ENCODE data around the gene BAZ1B. TPM values are rescaled to one million over a fixed set of nuclear protein-coding genes. Genes with fewer than 3 reads are reported as not detected.

BAZ1B gene
- total RNA-seq, 4 donors from 2014 or later: 18.8 to 40.4 (median 27.4) TPM

DNA sequence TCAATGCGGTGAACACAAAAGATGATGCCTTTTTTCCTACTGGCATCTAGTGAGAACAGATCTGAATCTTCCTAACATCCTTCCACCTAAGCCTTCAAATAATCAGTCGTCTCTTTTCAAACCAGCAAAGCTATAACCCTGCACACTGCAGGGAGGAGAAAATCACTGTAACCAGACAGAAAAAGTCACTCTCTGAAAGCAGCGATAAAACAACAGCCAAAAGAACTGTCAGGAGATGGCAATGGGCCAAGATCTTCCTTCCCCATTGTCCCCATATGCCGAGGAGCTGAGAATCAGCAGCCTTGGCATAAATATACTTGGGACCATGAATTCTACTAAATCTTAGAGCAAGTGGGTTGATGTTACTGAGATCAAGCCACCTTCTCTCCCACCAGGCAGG lies 75.4 kb downstream of the BAZ1B start:
- peaks cover 40 to 99% (median 67%) of the 10 kb centered on the region in 3 donors for H3K36me3 ChIP-seq
- intact Hi-C loops (cut with DNase I): no loop called here
- WGBS, 2 donors: 47 to 57% methylated on average over 4 of the region's 4 CpGs
- H3K4me3 ChIP-seq: no peak overlapping the region
- peaks cover 0 to 4% (median 0%) of the 10 kb centered on the region in 3 donors for H3K4me1 ChIP-seq
- TF ChIP-seq, protein P1, sequence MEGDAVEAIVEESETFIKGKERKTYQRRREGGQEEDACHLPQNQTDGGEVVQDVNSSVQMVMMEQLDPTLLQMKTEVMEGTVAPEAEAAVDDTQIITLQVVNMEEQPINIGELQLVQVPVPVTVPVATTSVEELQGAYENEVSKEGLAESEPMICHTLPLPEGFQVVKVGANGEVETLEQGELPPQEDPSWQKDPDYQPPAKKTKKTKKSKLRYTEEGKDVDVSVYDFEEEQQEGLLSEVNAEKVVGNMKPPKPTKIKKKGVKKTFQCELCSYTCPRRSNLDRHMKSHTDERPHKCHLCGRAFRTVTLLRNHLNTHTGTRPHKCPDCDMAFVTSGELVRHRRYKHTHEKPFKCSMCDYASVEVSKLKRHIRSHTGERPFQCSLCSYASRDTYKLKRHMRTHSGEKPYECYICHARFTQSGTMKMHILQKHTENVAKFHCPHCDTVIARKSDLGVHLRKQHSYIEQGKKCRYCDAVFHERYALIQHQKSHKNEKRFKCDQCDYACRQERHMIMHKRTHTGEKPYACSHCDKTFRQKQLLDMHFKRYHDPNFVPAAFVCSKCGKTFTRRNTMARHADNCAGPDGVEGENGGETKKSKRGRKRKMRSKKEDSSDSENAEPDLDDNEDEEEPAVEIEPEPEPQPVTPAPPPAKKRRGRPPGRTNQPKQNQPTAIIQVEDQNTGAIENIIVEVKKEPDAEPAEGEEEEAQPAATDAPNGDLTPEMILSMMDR (IDR thresholded peaks at IDR 0.05): no peak
- no peak for TF ChIP-seq POLR2A (IDR thresholded peaks at IDR 0.05)
- DNase-seq: no peak
- H3K27me3 ChIP-seq: no peaks in the 10 kb centered on the region
- no peaks in the 10 kb centered on the region for H3K9me3 ChIP-seq
- H3K27ac ChIP-seq: no peak overlapping the region

DNA sequence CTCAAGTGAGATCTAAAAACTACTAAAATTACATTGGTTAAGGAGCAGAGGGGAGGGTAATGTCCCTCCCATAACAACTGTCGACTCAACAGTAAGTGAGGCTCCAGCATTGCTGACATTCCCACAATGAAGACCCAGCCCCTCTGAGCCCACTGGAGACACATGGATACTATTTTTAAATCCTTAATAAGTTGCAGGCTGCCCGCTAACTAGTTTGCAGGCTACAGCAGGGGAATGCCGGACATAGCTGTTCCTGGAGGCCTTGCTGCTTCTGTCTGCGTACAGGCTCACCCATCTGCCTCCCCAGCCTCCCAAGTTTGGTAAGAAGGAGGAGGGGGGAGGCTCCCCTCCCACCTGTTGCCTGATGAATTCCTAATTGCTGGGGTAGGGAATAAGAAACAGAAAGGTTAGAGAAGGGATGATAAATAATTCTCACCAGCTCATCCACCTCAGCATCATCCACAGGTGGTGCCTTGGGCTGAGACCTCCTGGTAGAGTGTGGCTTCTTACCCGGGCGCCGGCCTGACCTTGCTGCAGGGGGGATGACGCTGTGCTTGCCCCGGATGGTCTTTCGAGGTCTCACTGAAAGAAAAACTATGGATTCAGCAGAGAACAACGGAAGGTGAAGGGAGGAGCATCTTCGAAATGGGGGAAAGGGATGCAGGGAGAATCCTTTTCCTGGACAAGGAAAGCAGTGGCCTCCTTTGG lies 78.4 kb downstream of the BAZ1B start:
- Histone ChIP-seq H3K9me3 (no peaks in the 10 kb centered on the region), H3K4me1 (peaks cover 0 to 4% (median 0%) of the 10 kb centered on the region in 3 donors), H3K27ac (no peak overlapping the region), H3K36me3 (peaks cover 29 to 100% (median 64%) of the 10 kb centered on the region in 3 donors), H3K4me3 (no peak overlapping the region), H3K27me3 (no peaks in the 10 kb centered on the region)
- no peak for DNase-seq
- 83 to 91% methylated on average over 11 to 12 of the region's 12 CpGs for WGBS, 2 donors
- TF ChIP-seq, protein P1 (IDR thresholded peaks at IDR 0.05): no peak
- intact Hi-C loops (cut with DNase I): no loop called here

DNA sequence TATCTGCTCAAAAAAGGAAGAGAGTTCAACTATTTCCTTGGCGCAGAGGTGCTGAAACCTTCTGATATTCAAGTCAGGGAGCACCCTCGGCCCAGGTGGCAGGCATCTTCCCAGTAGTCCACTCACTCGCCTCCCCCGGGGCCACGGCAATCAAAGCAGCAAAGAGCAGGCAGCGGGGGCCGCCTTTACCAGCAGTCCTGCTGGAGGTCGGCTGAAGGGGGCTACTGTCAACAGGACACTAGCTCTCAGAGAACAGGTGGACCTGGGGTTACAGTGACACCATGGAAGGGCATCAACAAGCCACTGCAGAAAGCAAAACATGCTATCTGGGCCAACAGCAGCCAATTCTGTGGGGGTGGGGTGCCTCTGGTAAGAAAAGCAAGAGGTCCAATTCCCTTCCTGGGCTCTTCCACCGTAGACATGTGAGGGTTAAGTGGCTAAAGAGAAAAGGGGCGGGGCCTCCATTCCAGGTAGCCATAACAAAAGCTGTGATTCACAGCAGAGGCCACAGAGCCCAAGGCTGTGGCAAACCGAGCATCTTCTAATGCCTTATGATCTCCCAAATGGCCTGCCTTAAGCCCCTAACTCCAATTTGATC lies 79.1 kb downstream of the BAZ1B start:
- Histone ChIP-seq H3K36me3 (peaks cover 22 to 94% (median 64%) of the 10 kb centered on the region in 3 donors), H3K4me3 (no peak overlapping the region), H3K4me1 (peaks cover 0 to 10% (median 0%) of the 10 kb centered on the region in 3 donors), H3K27ac (no peak overlapping the region), H3K9me3 (no peaks in the 10 kb centered on the region), H3K27me3 (no peaks in the 10 kb centered on the region)
- intact Hi-C loops (cut with DNase I): no loop called here
- 75 to 84% methylated on average over 4 to 10 of the region's 11 CpGs for WGBS, 2 donors
- DNase-seq: no peak
- no peak for TF ChIP-seq POLR2A (IDR thresholded peaks at IDR 0.05)
- TF ChIP-seq, protein P1 (IDR thresholded peaks at IDR 0.05): no peak

DNA sequence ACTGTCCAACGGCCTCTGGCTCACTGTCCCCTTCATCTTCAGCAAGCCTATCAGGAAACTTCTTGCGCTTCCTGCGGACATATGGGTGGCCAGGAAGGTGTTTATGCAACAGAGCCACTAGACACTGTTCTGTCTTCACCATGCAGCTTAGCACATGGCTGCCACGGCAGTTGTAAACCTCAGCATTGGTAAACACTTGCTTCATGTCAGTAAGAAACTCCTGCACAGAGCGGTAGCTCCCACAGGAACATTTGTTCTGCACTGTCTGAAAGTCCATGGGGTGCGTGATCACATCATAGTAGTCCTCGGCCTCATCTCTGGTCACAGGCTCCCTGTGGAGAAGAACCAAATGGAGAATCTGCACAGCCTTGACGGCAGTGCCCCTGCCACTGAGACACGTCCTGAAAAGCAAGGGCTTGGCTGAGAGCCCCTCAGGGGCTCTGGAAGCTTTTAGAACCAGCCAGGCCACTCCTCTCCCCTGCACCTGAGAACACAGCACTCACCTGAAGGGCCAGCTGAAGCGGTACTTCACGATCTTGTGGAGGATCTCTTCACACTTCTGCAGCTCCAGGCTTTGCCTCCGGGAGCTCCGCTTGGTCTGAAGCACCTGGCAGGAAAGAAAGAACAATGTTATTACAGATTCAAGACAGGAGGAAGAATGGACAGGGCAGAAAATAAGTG lies 79.7 kb downstream of the BAZ1B start:
- Histone ChIP-seq H3K4me1 (peaks cover 0 to 15% (median 0%) of the 10 kb centered on the region in 3 donors), H3K9me3 (no peaks in the 10 kb centered on the region), H3K27ac (no peak overlapping the region), H3K4me3 (no peak overlapping the region), H3K27me3 (no peaks in the 10 kb centered on the region), H3K36me3 (peaks cover 21 to 87% (median 62%) of the 10 kb centered on the region in 3 donors)
- no peak for DNase-seq
- intact Hi-C loops (cut with DNase I): no loop called here
- 75 to 94% methylated on average over 4 to 10 of the region's 13 CpGs for WGBS, 2 donors
- TF ChIP-seq POLR2A (IDR thresholded peaks at IDR 0.05): no peak
- TF ChIP-seq, protein P1 (IDR thresholded peaks at IDR 0.05): no peak

DNA sequence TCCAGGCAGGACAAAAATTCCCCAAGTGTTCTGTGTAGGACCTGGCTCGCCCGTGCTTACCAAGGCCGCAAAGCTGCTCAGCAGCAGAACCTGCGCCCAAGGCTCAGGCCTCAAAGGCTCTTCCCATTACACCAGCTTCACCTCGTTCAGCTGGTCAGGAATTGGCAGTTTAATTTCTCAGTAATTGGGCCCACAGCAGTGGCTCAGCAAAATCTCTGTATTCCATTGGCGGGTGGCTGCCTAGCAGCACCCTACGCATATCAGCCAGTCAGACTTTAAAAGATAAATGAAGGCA lies 82.7 kb downstream of the BAZ1B start:
- Histone ChIP-seq H3K4me3 (no peak overlapping the region), H3K9me3 (peaks cover 0 to 3% (median 0%) of the 10 kb centered on the region in 3 donors), H3K4me1 (peaks cover 0 to 13% (median 0%) of the 10 kb centered on the region in 3 donors), H3K36me3 (peaks cover 21 to 57% (median 33%) of the 10 kb centered on the region in 3 donors), H3K27ac (no peak overlapping the region), H3K27me3 (peaks cover 0 to 16% (median 0%) of the 10 kb centered on the region in 4 donors)
- TF ChIP-seq, protein P1 (IDR thresholded peaks at IDR 0.05): no peak
- intact Hi-C loops (cut with DNase I): loop anchor here (10.0 kb wide), 1 partner anchor 115 kb away; the partner anchor contains the start of genes FKBP6 and TRIM50
- 38 to 77% methylated on average over 1 to 7 of the region's 7 CpGs for WGBS, 2 donors
- DNase-seq: no peak

Data from esophagus squamous epithelium (tissue), 5 donors.